Pancreas (tissue), 10 donors: Measurements from ENCODE around the gene APP. TPM values are rescaled to one million over a fixed set of nuclear protein-coding genes. Genes with fewer than 3 reads are reported as not detected.

Experiments used
- ATAC-seq, 4 donors: fragments of 200-7000 bp; cut with Tn5 transposase; one replicate each; pipeline versions ENCODE4 v1.8.0 to v1.9.1; 2020; ENCODE audit warnings: mild to moderate bottlenecking in 4 of 4, moderate library complexity in 4 of 4
- DNase-seq, 6 donors: peaks; one replicate each; pipeline ENCODE4 v3.0.0-alpha.2; 2020
- FAIRE-seq: peaks from 2 replicates; lab custom pipeline; 2012; peaks lifted over from hg19 to GRCh38; lab: Jason Lieb, UNC
- H3K27ac ChIP-seq, 4 donors: fragments of 200-600 bp; sonication (generic); 1 replicate in 3 of 4; 2 replicates in 1 of 4; pipeline versions ENCODE4 v1.5.0 to v1.8.0; 2020
- H3K27me3 ChIP-seq, 4 donors: fragments of 200-600 bp; one replicate each; pipeline ENCODE4 v1.8.0; 2021
- H3K36me3 ChIP-seq, 3 donors: fragments of 200-600 bp; sonication (generic) in 1 of 3; one replicate each; pipeline versions ENCODE4 v1.5.0 to v1.8.0; 2020 to 2021
- H3K4me1 ChIP-seq, 3 donors: fragments of 200-600 bp; one replicate each; pipeline ENCODE4 v1.8.0; 2021
- H3K4me3 ChIP-seq, 4 donors: fragments of 200-600 bp; sonication (generic) in 2 of 4; one replicate each; pipeline versions ENCODE4 v1.5.0 to v1.8.0; 2020 to 2021
- H3K9me3 ChIP-seq, 4 donors: fragments of 200-600 bp; one replicate each; pipeline ENCODE4 v1.8.0; 2021
- WGBS, 2 donors: extraction: QIAGEN DNeasy Blood & Tissue Kit; methylation state at CpG; one replicate each; pipeline ENCODE4 v1.1.7; 2013; 5-methylcytosine and 5-hydroxymethylcytosine counted together
- intact Hi-C, 3 donors: fragments of 100-400 bp; cut with DNase I; formaldehyde crosslinking; loops; one replicate each; pipeline versions ENCODE4 v1.11.1 to v1.14.2; 2022
- polyA plus RNA-seq, 2 donors: library from polyadenylated mRNA; stranded (reverse); fragments of 200-250 nt; gene quantifications; one replicate each; pipeline ENCODE4 v1.2.3, GENCODE V29; 2013
- total RNA-seq, 6 donors: library from RNA; stranded (reverse); fragmentation: NEBNext Ultra II Directional in 4 of 6; extraction: Animal tissue kit (Norgen Biotek cat#: 25700) in 4 of 6; gene quantifications; one replicate each; pipeline versions ENCODE4 v1.2.1 to v1.2.4, GENCODE V29; 2021 to 2023
- TF ChIP-seq, protein P1 (sequence below), 4 donors: fragments of 200-600 bp; sonication (generic) in 3 of 4; IDR thresholded peaks; one replicate each; pipeline versions ENCODE4 v1.5.0 to v1.8.0; 2021; ENCODE audit warnings: antibody characterized with exemption in 4 of 4
- donor health status: healthy with polysubstance abuse.
- donor health status: DM: no; HTN: no; CAD: no; lungs with moderate emphysema.
- donor health status: DM: no; HTN: no; CAD: no.
- donor health status: control.
- donor health status: control.
- donor health status: Bipolar disorder and iron deficiency.
- donor health status: DM: yes; HTN: yes; CAD: no.
- donor health status: DM: no; HTN: no; CAD: no.
- donor health status: DM: no; HTN: no; CAD: no.
- donor health status: DM: yes; HTN: yes; CAD: no.

APP gene
- total and polyA plus RNA-seq, 8 donors, result 50.7 to 372 (median 165) TPM

DNA sequence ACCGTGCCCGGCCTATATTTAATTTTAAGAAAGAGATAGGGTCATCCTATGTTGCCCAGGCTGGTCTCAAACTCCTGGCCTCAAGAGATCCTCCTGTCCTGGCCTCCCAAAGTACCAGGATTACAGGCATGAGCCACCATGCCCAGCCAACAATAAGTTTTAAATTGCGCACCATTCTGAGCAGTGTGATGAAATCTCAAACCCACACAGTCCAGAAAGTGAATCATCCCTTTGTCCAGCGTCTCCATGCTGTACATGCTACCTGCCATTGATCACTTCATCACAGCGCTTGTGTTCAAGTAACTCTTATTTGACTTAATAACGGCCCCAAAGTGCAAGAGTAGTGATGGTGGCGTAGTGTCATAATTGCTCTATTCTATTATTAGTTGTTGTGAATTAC, 75.4 kb downstream of the APP start:
- ATAC-seq (no peak), DNase-seq (no peak)

GRCh38 chr21:26093122-26093521, 77.4 kb downstream of the APP start:
- ATAC-seq, result no peak
- intact Hi-C loops, result no loop called here
- no peak for FAIRE-seq
- no peaks in the 10 kb centered on the region for H3K4me1 ChIP-seq
- no peak for DNase-seq
- H3K4me3 ChIP-seq, result no peak overlapping the region
- H3K36me3 ChIP-seq, result no peaks in the 10 kb centered on the region
- H3K9me3 ChIP-seq, result no peaks in the 10 kb centered on the region
- WGBS, 2 donors, result 87 to 93% methylated on average over 3 of the region's 3 CpGs
- TF ChIP-seq, protein P1, sequence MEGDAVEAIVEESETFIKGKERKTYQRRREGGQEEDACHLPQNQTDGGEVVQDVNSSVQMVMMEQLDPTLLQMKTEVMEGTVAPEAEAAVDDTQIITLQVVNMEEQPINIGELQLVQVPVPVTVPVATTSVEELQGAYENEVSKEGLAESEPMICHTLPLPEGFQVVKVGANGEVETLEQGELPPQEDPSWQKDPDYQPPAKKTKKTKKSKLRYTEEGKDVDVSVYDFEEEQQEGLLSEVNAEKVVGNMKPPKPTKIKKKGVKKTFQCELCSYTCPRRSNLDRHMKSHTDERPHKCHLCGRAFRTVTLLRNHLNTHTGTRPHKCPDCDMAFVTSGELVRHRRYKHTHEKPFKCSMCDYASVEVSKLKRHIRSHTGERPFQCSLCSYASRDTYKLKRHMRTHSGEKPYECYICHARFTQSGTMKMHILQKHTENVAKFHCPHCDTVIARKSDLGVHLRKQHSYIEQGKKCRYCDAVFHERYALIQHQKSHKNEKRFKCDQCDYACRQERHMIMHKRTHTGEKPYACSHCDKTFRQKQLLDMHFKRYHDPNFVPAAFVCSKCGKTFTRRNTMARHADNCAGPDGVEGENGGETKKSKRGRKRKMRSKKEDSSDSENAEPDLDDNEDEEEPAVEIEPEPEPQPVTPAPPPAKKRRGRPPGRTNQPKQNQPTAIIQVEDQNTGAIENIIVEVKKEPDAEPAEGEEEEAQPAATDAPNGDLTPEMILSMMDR (IDR thresholded peaks at IDR 0.05), result no peak
- no peak overlapping the region for H3K27ac ChIP-seq
- no peaks in the 10 kb centered on the region for H3K27me3 ChIP-seq

More for the DNA sequence above, 75.4 kb downstream of the APP start:
- Histone ChIP-seq H3K27me3 (no peaks in the 10 kb centered on the region), H3K4me3 (no peak overlapping the region), H3K27ac (no peak overlapping the region), H3K9me3 (no peaks in the 10 kb centered on the region), H3K4me1 (peaks cover 0 to 10% (median 6%) of the 10 kb centered on the region in 3 donors), H3K36me3 (no peaks in the 10 kb centered on the region)
- WGBS, 2 donors, result 95 to 96% methylated on average over 7 of the region's 7 CpGs
- no peak for FAIRE-seq
- intact Hi-C loops, result no loop called here
- TF ChIP-seq, protein P1 (IDR thresholded peaks at IDR 0.05), result no peak

GRCh38 chr21:26091480-26092018, 79.0 kb downstream of the APP start:
- FAIRE-seq (no peak), DNase-seq (no peak), ATAC-seq (no peak)
- TF ChIP-seq, protein P1 (IDR thresholded peaks at IDR 0.05), result no peak
- 95 to 97% methylated on average over 5 of the region's 5 CpGs for WGBS, 2 donors
- Histone ChIP-seq H3K36me3 (no peaks in the 10 kb centered on the region), H3K4me3 (no peak overlapping the region), H3K27me3 (no peaks in the 10 kb centered on the region), H3K4me1 (no peaks in the 10 kb centered on the region), H3K27ac (no peak overlapping the region), H3K9me3 (no peaks in the 10 kb centered on the region)
- intact Hi-C loops, result no loop called here

DNA sequence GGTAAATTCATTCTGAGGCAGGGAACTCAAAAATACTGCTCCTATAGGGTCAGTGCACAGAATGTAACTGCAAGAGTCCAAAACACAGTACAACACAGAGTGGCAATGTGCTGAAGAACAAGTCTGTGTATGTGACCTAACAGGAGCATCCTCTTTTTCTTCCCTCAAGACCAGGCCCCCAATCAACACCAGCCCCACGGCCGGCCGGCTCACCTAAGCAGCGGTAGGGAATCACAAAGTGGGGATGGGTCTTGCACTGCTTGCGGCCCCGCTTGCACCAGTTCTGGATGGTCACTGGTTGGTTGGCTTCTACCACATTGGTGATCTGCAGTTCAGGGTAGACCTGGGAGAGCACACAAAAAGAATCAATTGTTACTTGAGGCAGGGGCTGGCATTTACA, 80.8 kb downstream of the APP start:
- DNase-seq, result no peak
- H3K4me1 ChIP-seq, result no peaks in the 10 kb centered on the region
- no peak overlapping the region for H3K4me3 ChIP-seq
- no peaks in the 10 kb centered on the region for H3K9me3 ChIP-seq
- H3K36me3 ChIP-seq, result no peaks in the 10 kb centered on the region
- no peak for ATAC-seq
- intact Hi-C loops, result no loop called here
- FAIRE-seq, result no peak
- WGBS, 2 donors, result 96 to 98% methylated on average over 6 of the region's 6 CpGs
- H3K27me3 ChIP-seq, result no peaks in the 10 kb centered on the region
- TF ChIP-seq, protein P1 (IDR thresholded peaks at IDR 0.05), result no peak
- H3K27ac ChIP-seq, result no peak overlapping the region

DNA sequence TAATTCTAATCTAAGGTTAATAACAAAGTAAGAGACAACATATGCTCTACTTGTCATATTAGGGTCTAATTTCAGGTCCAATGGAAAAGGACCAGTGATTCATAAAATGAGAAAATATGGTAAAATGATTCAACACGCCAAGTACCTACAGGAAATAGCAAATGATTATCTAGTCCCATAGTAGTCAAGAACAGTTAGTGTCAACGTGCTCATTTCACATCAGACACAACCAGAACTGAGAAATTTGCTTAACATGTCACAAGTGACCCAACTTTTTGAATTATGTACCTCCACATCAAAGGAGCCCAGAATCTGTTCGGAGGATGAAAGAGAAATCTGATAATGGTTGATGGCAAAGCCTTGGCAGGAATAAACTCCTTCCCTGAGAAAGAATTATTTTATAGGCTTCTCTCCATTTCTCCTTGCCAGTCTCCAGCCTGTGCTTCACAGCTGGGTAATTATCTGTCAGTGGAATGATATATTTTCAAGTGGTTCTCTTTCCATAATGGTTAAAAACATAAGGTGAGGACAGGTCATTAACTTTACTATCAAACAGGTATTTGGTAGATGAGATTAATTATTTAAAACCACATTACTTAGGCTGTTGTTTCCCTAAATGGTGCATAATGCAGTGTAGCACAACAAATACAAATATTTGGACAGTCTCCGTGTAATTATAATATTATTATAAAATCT, 83.2 kb downstream of the APP start:
- intact Hi-C loops, result no loop called here
- ATAC-seq, result no peak
- no peak for FAIRE-seq
- Histone ChIP-seq H3K4me3 (no peak overlapping the region), H3K9me3 (no peaks in the 10 kb centered on the region), H3K27me3 (no peaks in the 10 kb centered on the region), H3K4me1 (no peaks in the 10 kb centered on the region), H3K36me3 (no peaks in the 10 kb centered on the region), H3K27ac (no peak overlapping the region)
- no peak for DNase-seq
- WGBS, 2 donors, result 64 to 78% methylated on average over 4 of the region's 4 CpGs
- TF ChIP-seq, protein P1 (IDR thresholded peaks at IDR 0.05), result no peak
